IPS-15b (cell line): ENCODE data around the gene FAM151B.

Experiments used
- H3K27me3 ChIP-seq: one replicate; pipeline ENCODE4 v1.6.1; 2013; ENCODE audit warnings: low read length; ENCODE audit not compliant: control insufficient read depth, insufficient read depth
- H3K36me3 ChIP-seq: one replicate; pipeline ENCODE4 v1.6.1; 2013; ENCODE audit warnings: low read length; ENCODE audit not compliant: control insufficient read depth, insufficient read depth
- H3K4me1 ChIP-seq: one replicate; pipeline ENCODE4 v1.6.1; 2013; ENCODE audit warnings: mild to moderate bottlenecking, low read length; ENCODE audit not compliant: control insufficient read depth, insufficient read depth
- H3K4me3 ChIP-seq: one replicate; pipeline ENCODE4 v1.5.1; 2013; ENCODE audit warnings: low read depth, low read length
- H3K9ac ChIP-seq: one replicate; pipeline ENCODE4 v1.6.1; 2013; ENCODE audit warnings: low read depth, mild to moderate bottlenecking, low read length
- H3K9me3 ChIP-seq: one replicate; pipeline ENCODE4 v1.6.1; 2013; ENCODE audit warnings: mild to moderate bottlenecking, low read length; ENCODE audit not compliant: control insufficient read depth, insufficient read depth

Gene FAM151B

DNA sequence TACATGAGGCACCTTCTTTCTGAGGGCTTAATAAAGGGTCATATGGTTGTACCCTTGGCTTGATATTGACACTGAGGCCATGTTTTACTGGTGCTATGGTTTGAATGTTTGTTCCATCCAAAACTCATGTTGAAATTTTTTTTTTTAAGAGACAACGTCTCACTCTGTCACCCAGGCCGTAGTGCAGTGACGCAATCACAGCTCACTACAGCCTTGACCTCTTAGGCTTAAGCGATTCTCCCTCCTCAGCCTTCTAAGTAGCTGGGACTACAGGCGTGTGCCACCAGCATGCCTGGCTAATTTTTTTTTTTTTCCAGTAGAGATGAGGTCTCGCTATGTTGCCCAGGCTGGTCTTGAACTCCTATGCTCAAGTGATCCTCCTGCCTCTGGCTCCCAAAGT lies 20.9 kb downstream of the FAM151B start:
- Histone ChIP-seq H3K36me3 (no peaks in the 10 kb centered on the region), H3K9ac (no peak overlapping the region), H3K9me3 (no peaks in the 10 kb centered on the region), H3K4me1 (no peaks in the 10 kb centered on the region), H3K4me3 (no peak overlapping the region), H3K27me3 (no peaks in the 10 kb centered on the region)

DNA sequence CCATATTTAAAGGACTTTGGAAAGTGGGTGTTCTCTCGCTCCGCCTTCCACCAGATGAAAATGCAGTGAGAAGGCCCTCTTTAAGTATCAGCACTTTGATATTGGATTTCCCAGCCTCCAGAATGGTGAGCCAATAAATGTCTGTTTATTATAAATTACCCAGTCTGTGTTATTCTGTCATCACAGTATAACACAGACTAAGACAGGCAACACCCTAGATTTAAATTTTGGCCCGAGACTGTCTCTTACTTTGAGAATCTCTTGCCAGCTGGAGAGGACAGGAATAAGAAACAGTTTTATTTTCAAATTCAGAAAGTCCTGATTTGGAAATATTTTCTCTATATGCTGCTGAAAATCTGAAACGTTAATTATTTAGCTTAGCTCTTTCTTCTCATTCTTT lies 21.5 kb downstream of the FAM151B start:
- H3K4me3 ChIP-seq, result no peak overlapping the region
- no peaks in the 10 kb centered on the region for H3K36me3 ChIP-seq
- H3K27me3 ChIP-seq, result no peaks in the 10 kb centered on the region
- H3K9me3 ChIP-seq, result no peaks in the 10 kb centered on the region
- H3K9ac ChIP-seq, result no peak overlapping the region
- H3K4me1 ChIP-seq, result no peaks in the 10 kb centered on the region

DNA sequence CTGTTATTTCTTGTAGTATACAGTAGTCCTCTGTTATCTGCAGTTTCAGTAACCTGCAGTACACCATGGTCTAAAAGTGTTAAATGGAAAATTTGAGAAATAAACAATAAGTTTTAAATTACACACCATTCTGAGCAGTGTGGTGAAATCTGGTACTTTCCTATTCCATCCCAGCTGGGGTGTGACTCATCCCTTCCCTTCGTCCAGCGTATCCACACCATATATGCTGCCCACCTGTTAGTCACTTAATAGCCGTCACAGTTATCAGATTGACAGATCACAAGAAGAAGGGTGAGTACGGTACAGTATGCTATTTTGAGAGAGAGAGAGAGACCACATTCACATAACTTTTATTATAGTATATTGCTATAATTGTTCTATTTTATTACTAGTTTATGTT lies 28.9 kb downstream of the FAM151B start:
- Histone ChIP-seq H3K9ac (no peak overlapping the region), H3K9me3 (no peaks in the 10 kb centered on the region), H3K36me3 (no peaks in the 10 kb centered on the region), H3K4me3 (no peak overlapping the region), H3K27me3 (no peaks in the 10 kb centered on the region), H3K4me1 (no peaks in the 10 kb centered on the region)

DNA sequence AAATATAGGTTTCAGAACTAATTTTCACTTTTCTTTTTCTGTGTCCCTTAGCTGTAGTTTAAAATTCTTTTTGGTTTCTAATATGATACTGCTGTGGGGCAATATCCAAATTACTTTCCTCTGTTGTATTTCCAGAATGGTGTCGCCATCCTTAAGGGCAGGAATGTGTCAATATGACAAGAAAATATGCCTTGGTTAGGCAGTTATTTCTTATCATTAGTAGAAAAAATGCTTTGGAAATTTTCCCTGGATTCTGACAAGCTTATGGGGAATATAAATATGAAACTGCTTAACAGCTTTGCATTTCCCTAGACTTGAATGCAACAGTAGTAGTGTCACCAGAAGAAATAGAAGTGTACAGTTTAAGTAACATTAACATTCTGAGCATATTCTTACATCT lies 52.8 kb downstream of the FAM151B start:
- Histone ChIP-seq H3K9ac (no peak overlapping the region), H3K36me3 (no peaks in the 10 kb centered on the region), H3K4me3 (no peak overlapping the region), H3K4me1 (no peaks in the 10 kb centered on the region), H3K27me3 (no peaks in the 10 kb centered on the region), H3K9me3 (no peaks in the 10 kb centered on the region)

DNA sequence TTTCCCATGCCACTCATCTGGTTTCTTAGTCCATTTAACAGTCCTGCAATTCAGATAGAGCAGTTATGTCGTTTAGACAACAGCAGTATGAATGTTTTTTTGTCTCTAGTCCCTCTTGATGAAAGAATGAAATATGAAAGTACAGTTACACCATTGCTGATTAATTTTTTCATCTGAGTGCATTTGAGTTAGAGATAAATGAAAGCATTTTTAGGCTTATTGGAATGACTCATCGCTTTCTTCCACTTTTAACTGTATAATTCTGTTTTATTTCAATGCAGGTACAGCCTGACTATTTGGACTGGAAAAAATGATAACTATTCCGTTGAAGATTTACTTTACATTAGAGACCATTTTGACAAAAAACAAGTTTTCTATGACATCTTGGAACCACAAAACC lies 53.5 kb downstream of the FAM151B start:
- no peak overlapping the region for H3K4me3 ChIP-seq
- H3K4me1 ChIP-seq, result no peaks in the 10 kb centered on the region
- H3K27me3 ChIP-seq, result no peaks in the 10 kb centered on the region
- no peaks in the 10 kb centered on the region for H3K36me3 ChIP-seq
- no peaks in the 10 kb centered on the region for H3K9me3 ChIP-seq
- no peak overlapping the region for H3K9ac ChIP-seq

DNA sequence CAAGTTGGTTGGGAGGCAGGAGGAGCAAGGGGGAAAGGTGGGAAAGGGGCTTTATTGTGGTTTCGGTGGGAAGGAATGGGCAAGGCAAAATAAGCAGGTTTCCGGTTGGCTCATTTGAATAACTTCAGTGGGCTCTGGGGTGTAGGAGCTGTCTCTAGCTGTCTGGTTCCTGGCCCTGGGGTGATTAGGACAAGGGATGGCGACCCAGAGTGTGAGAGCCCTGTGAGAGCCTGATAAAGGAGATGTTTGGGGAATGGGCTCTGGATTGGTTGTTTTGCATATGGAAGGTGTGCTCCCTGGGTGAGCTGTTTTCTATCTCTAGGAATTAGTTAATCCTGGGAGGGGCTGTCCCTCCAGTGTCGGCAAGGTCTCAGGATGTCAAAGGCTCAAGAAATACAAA lies 66.7 kb downstream of the FAM151B start:
- no peaks in the 10 kb centered on the region for H3K9me3 ChIP-seq
- no peak overlapping the region for H3K4me3 ChIP-seq
- peaks cover 3% of the 10 kb centered on the region for H3K4me1 ChIP-seq
- H3K9ac ChIP-seq, result no peak overlapping the region
- H3K36me3 ChIP-seq, result no peaks in the 10 kb centered on the region
- H3K27me3 ChIP-seq, result peaks cover 2% of the 10 kb centered on the region

DNA sequence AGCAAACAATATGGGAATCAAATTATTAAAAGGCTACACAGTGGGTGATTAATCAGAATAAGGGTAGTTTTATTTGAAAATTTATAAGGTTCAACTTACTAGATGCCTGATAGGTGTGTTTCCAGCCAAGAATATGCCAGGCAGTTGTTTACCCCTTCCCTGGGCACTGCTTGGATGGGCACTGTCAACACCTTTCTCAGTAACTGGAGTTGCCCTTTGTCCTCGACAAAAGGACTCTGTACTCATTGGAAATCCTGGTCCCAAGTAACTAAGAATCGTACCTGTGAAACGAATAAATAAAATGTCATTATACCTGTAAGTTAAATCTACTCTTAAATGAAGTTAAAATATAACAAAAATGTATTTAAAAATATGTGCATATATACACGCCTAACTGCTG lies 67.2 kb downstream of the FAM151B start:
- Histone ChIP-seq H3K36me3 (no peaks in the 10 kb centered on the region), H3K4me3 (no peak overlapping the region), H3K9me3 (no peaks in the 10 kb centered on the region), H3K9ac (no peak overlapping the region), H3K27me3 (peaks cover 2% of the 10 kb centered on the region), H3K4me1 (peaks cover 3% of the 10 kb centered on the region)

DNA sequence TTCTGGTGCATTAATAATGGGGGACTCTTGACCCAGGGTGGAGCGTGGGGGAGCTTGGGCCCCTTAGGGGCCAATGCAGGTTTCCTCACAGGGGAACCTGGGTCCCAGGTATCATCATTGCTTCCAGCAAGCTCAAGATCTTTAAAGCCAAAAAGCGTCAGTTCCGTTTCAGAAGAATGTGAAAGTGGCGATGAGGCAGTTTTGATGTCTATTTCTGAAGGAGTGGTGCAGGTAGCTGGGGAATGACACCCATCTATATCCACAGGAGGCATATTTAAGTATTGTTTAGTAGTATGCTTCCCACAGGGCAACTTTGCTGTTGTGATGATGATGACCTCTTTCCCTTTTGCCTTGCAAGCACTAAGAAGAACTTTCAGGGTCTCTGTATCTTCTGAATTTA lies 71.3 kb downstream of the FAM151B start:
- H3K4me3 ChIP-seq, result no peak overlapping the region
- no peaks in the 10 kb centered on the region for H3K9me3 ChIP-seq
- peaks cover 6% of the 10 kb centered on the region for H3K4me1 ChIP-seq
- no peaks in the 10 kb centered on the region for H3K36me3 ChIP-seq
- H3K9ac ChIP-seq, result no peak overlapping the region
- H3K27me3 ChIP-seq, result peaks cover 2% of the 10 kb centered on the region

DNA sequence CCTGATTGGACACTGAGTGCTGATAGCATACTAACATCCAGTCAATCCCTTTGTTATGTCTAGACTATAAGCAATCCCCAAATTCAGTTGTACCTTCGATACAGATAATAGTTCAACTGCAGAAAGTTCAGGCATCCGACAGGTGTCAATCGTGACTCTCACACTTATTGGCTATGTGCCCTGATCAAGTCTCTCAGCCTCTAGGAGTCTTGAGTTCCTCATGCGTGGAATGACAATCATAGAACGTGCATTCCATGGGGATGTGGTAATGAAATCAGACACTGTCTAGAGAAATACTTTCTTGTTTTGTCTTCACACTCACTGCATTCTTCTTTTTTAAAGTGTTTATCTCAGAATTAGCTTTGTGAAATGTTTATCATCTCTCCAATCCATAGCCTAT lies 77.4 kb downstream of the FAM151B start:
- Histone ChIP-seq H3K4me3 (no peak overlapping the region), H3K36me3 (no peaks in the 10 kb centered on the region), H3K4me1 (peaks cover 6% of the 10 kb centered on the region), H3K27me3 (peaks cover 30% of the 10 kb centered on the region), H3K9ac (no peak overlapping the region), H3K9me3 (no peaks in the 10 kb centered on the region)

DNA sequence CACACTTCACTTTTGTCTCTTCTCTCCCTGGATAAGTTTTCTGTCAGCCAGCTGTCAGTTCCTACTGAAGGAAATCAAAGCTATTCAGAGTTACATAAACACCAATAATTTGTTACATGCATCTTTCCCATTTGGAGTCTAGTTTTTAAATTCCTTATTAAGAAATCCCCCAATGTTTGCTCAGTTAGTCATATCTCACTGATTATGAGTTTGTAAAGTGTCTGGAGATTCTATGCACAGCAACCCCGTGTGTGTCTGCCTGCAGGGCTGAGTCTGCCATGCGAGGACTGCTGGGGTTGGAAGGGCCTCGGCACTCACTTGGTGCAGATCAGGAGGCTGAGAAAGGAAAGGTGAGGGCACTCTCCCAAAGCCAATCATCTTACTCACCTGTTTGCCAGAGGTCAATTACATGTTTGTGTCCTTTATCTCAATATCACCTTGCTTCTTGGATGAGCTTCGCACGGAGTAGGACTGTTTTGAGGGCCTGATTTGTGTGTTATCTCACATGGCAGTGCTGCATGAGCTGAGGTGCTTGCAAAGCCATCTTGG lies 78.9 kb downstream of the FAM151B start:
- Histone ChIP-seq H3K4me3 (no peak overlapping the region), H3K27me3 (peaks cover 43% of the 10 kb centered on the region), H3K4me1 (peaks cover 6% of the 10 kb centered on the region)

DNA sequence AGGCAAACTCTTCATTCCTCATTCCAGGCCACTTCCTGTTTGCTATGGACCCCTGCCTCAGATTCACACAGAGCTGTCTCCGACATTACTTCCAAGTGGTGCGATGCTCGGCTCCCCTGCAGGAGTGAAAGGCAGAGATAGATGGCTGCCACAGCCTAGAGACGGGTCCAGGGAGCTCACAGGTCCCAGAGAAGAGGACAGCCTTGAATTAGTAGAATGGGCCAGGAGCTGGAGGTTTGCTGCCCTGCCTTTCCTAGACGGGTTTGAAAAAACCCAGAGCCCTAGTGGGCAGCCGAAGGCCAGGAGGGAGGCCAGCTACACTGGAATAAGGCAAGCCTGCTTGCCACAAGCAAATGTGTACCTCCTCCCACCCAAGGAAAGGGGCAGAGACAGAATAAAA lies 80.4 kb downstream of the FAM151B start:
- peaks cover 2% of the 10 kb centered on the region for H3K4me1 ChIP-seq
- H3K9me3 ChIP-seq, result no peaks in the 10 kb centered on the region
- no peak overlapping the region for H3K9ac ChIP-seq
- H3K36me3 ChIP-seq, result no peaks in the 10 kb centered on the region
- peaks cover 51% of the 10 kb centered on the region for H3K27me3 ChIP-seq
- H3K4me3 ChIP-seq, result no peak overlapping the region

More for the DNA sequence above, 78.9 kb downstream of the FAM151B start:
- H3K9ac ChIP-seq, result no peak overlapping the region
- no peaks in the 10 kb centered on the region for H3K9me3 ChIP-seq
- H3K36me3 ChIP-seq, result no peaks in the 10 kb centered on the region

DNA sequence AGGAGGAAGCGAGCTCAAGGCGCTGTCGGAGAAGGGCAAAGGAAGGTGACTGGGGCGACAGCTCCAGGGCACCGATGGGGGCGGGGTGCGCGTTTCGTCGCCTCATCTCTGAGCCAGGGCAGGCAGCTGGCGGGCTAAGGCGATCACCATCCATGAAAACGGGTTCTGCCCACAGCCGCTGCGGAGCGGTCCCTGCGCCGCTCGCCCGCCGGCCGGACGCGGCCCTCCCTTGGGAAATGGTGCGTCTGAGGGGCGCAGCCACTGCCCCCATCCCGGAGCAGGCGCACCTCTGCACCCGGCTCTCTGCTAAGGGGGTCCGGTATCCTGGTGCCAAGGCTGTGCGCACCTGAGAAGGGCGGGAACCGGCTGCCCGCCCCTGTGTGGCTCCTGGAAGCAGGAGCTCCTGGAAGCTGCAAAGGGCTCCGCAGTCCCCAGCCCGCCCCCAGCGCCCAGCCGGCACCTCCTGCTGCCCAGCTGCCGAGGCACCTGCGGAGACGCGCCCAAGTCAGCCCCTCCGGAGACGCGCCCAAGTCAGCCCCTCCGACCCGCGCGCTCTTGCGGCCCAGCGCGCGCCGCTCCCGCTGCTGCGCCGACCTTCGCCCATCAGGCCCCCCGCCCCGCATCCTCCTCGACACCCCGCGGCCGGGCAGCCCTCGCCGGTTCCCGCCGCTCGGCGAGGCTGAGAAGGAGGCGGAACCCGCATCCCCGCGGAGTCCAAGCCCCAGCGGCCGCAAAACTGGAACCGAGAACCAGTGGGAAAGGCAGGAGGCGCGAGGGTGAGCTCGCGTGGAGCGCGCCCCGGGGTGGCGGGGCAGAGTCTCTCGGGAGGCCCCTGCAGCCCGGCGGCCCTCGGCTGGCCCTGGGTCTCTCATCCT lies 81.4 kb downstream of the FAM151B start:
- H3K4me1 ChIP-seq, result peaks cover 2% of the 10 kb centered on the region
- H3K9ac ChIP-seq, result peak overlapping the region; percentile 24
- no peaks in the 10 kb centered on the region for H3K9me3 ChIP-seq
- H3K4me3 ChIP-seq, result peak overlapping the region; percentile 67
- H3K27me3 ChIP-seq, result peaks cover 51% of the 10 kb centered on the region
- H3K36me3 ChIP-seq, result no peaks in the 10 kb centered on the region
